ENCODE results near the gene SLC16A13. TPM values are rescaled to one million over a fixed set of nuclear protein-coding genes. Genes with fewer than 3 reads are reported as not detected.

SLC16A13 gene
- total RNA-seq, 1 donor from 2014 or later = 2.9 TPM

- H3K4me1 Mint-ChIP-seq (ENCODE audit: low read depth, unreplicated experiment) = no peaks in the 10 kb centered on the region
- H3K27me3 Mint-ChIP-seq (ENCODE audit: unreplicated experiment) = peaks cover 13% of the 10 kb centered on the region
- DNase-seq = peak; percentile 89
- H3K9me3 Mint-ChIP-seq (ENCODE audit: unreplicated experiment) = peaks cover 6% of the 10 kb centered on the region
- peak overlapping the region; percentile 60 for H3K4me3 Mint-ChIP-seq (ENCODE audit: unreplicated experiment)
- TF ChIP-seq CTCF (IDR thresholded peaks at IDR 0.05; ENCODE audit: partially characterized antibody, unreplicated experiment) = no peak
- no peaks in the 10 kb centered on the region for H3K36me3 Mint-ChIP-seq (ENCODE audit: unreplicated experiment)
- H3K27ac Mint-ChIP-seq (ENCODE audit: unreplicated experiment) = no peak overlapping the region
These were observed 12.0 kb upstream of the SLC16A13 start for GRCh38 chr17:7023576-7024401.

GRCh38 chr17:7024402-7024785 is 11.4 kb upstream of the SLC16A13 start:
- Mint-ChIP-seq H3K36me3 (ENCODE audit: unreplicated experiment) (no peaks in the 10 kb centered on the region), H3K4me3 (ENCODE audit: unreplicated experiment) (no peak overlapping the region), H3K27ac (ENCODE audit: unreplicated experiment) (no peak overlapping the region), H3K27me3 (ENCODE audit: unreplicated experiment) (peaks cover 13% of the 10 kb centered on the region), H3K9me3 (ENCODE audit: unreplicated experiment) (peaks cover 6% of the 10 kb centered on the region), H3K4me1 (ENCODE audit: low read depth, unreplicated experiment) (no peaks in the 10 kb centered on the region)
- DNase-seq = no peak
- TF ChIP-seq CTCF (IDR thresholded peaks at IDR 0.05; ENCODE audit: partially characterized antibody, unreplicated experiment) = no peak

- Mint-ChIP-seq H3K27me3 (ENCODE audit: unreplicated experiment) (peaks cover 13% of the 10 kb centered on the region), H3K9me3 (ENCODE audit: unreplicated experiment) (peaks cover 6% of the 10 kb centered on the region), H3K27ac (ENCODE audit: unreplicated experiment) (no peak overlapping the region), H3K4me1 (ENCODE audit: low read depth, unreplicated experiment) (no peaks in the 10 kb centered on the region), H3K4me3 (ENCODE audit: unreplicated experiment) (no peak overlapping the region), H3K36me3 (ENCODE audit: unreplicated experiment) (no peaks in the 10 kb centered on the region)
- TF ChIP-seq CTCF (IDR thresholded peaks at IDR 0.05; ENCODE audit: partially characterized antibody, unreplicated experiment) = no peak
- no peak for DNase-seq
These were observed 10.6 kb upstream of the SLC16A13 start for GRCh38 chr17:7025245-7025644.

GRCh38 chr17:7026471-7027115 is 9.2 kb upstream of the SLC16A13 start:
- Mint-ChIP-seq H3K27ac (ENCODE audit: unreplicated experiment) (no peak overlapping the region), H3K27me3 (ENCODE audit: unreplicated experiment) (peaks cover 13% of the 10 kb centered on the region), H3K4me1 (ENCODE audit: low read depth, unreplicated experiment) (no peaks in the 10 kb centered on the region), H3K4me3 (ENCODE audit: unreplicated experiment) (no peak overlapping the region), H3K9me3 (ENCODE audit: unreplicated experiment) (peaks cover 6% of the 10 kb centered on the region), H3K36me3 (ENCODE audit: unreplicated experiment) (no peaks in the 10 kb centered on the region)
- TF ChIP-seq CTCF (IDR thresholded peaks at IDR 0.05; ENCODE audit: partially characterized antibody, unreplicated experiment) = no peak
- DNase-seq = no peak

- Mint-ChIP-seq H3K36me3 (ENCODE audit: unreplicated experiment) (no peaks in the 10 kb centered on the region), H3K9me3 (ENCODE audit: unreplicated experiment) (peaks cover 6% of the 10 kb centered on the region), H3K27me3 (ENCODE audit: unreplicated experiment) (peaks cover 13% of the 10 kb centered on the region), H3K4me1 (ENCODE audit: low read depth, unreplicated experiment) (no peaks in the 10 kb centered on the region), H3K4me3 (ENCODE audit: unreplicated experiment) (no peak overlapping the region), H3K27ac (ENCODE audit: unreplicated experiment) (no peak overlapping the region)
- no peak for TF ChIP-seq CTCF (IDR thresholded peaks at IDR 0.05; ENCODE audit: partially characterized antibody, unreplicated experiment)
- DNase-seq = no peak
These were observed 8.5 kb upstream of the SLC16A13 start for GRCh38 chr17:7027335-7027734.
